ENCODE data around the gene UNC79.

UNC79 gene

GRCh38 chr14:93712079-93712837, 281.5 kb downstream of the UNC79 start:
- DNase-seq, result no peak

- DNase-seq, result no peak
Measured at GRCh38 chr14:93712838-93713724, 282.3 kb downstream of the UNC79 start.

GRCh38 chr14:93713726-93714405, 283.1 kb downstream of the UNC79 start:
- DNase-seq, result no peak

- DNase-seq, result no peak
Measured at GRCh38 chr14:93714605-93715004, 283.9 kb downstream of the UNC79 start.

- no peak for DNase-seq
Measured at GRCh38 chr14:93715279-93715927, 284.7 kb downstream of the UNC79 start.

GRCh38 chr14:93716002-93716745, 285.4 kb downstream of the UNC79 start:
- no peak for DNase-seq

- DNase-seq, result no peak
Measured at GRCh38 chr14:93716746-93717667, 286.3 kb downstream of the UNC79 start.

- no peak for DNase-seq
Measured at GRCh38 chr14:93717668-93718320, 287.1 kb downstream of the UNC79 start.

- DNase-seq, result no peak
Measured at GRCh38 chr14:93719256-93719655, 288.5 kb downstream of the UNC79 start.

GRCh38 chr14:93720076-93720815, 289.5 kb downstream of the UNC79 start:
- DNase-seq, result no peak

GRCh38 chr14:93720981-93721483, 290.3 kb downstream of the UNC79 start:
- no peak for DNase-seq

- no peak for DNase-seq
Measured at GRCh38 chr14:93723001-93723400, 292.3 kb downstream of the UNC79 start.

- no peak for DNase-seq
Measured at GRCh38 chr14:93725002-93725582, 294.4 kb downstream of the UNC79 start.

GRCh38 chr14:93725993-93726392, 295.3 kb downstream of the UNC79 start:
- no peak for DNase-seq

GRCh38 chr14:93727039-93727740, 296.5 kb downstream of the UNC79 start:
- no peak for DNase-seq

- DNase-seq, result no peak
Measured at GRCh38 chr14:93727917-93728650, 297.3 kb downstream of the UNC79 start.

- DNase-seq, result no peak
Measured at GRCh38 chr14:93728651-93729016, 297.9 kb downstream of the UNC79 start.

- no peak for DNase-seq
Measured at GRCh38 chr14:93729993-93730392, 299.3 kb downstream of the UNC79 start.

Data from EL (cell line).